Activated CD8-positive, alpha-beta memory T cell treated with anti-CD3 and anti-CD28 coated beads for 1 hour (primary cell): ENCODE data around the gene NDUFV1.
"Not testable (repeated sequence)": the region's sequence is repeated elsewhere in the genome, so short reads cannot be mapped to it uniquely, and the experiment has no call there.

ENCODE experiments used
- DNase-seq, 2 donors: peaks; one replicate each; pipeline ENCODE4 v3.0.0-alpha.2; 2020; ENCODE audit warnings: low read depth in 1 of 2; ENCODE audit errors: extremely low read depth in 1 of 2

Gene NDUFV1

DNA sequence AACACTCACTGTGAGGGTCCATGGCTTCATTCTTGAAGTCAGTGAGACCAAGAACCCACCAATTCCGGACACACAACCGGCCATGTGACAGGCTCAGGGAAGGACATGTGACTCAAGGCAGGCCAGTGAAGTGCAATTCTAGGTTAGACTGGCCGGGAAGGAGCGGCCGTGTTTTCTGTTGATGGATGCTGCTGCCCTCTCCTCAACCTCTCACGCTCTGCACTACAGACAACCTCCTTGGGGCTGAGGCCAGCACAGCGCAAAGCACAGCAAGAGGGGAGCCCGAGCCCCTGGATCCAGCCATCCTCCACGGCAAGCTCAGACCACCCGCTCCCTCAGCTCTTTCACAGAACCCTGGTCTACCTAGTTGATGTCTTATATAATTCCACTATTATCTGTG is 20.2 kb downstream of the NDUFV1 start:
- DNase-seq: no peak

DNA sequence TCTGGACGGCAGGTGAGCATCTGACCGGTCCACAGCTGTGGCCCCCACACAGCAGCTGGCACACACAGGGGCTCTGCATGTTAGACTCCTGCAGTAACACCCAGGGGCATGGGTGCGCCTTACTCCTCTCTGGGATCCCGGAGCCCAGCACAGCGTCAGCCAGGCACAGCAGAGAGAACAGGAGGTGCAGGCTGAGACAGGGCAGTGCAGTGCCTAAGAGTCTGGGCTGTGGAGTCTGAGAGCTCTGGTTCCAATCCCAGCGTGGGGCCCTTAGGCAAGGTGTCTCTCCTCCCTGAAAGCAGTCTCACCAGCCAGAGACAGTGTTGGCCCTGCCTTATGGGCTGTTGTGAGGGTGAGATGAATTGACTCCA is 20.7 kb downstream of the NDUFV1 start:
- DNase-seq: no peak

DNA sequence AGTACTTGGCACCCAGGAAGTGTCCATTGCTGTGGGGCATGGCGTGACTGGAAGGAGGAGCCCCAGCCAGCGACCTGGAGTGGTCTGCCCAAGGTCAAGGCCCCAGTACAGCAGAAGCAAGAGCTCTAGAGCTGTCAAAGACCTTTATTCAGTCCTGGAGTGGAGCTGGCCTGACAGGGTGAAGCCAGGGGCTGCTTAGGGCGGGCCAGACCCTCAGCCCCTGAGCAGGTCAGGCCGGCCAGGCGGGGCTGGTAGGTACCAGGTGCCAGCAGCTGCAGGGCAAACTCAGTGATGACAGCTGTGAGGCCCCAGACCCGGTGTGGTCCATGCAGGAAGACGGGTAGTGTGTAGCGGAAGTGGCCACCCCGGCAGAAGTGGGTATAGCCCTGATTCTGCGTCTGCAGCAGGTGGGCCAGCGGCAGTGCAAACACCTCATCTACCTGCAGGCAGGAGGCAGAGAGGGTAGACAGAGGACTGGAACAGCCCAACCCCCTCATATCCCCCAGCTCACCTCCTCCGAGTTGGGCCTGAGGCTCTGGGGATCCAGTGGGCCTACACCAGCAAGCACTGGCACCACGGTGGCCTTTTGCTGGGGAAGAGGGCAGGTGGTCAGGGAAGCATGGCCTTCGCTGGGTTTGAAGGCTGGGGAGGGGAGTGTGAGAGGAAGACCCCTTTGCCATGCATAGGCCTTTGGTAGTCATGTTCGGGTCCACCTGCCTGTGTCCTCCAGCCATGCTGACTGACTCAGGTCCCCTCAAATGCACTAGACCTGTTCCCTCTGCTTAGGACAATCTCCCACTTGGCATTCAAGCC is 21.3 kb downstream of the NDUFV1 start:
- DNase-seq: no peak

DNA sequence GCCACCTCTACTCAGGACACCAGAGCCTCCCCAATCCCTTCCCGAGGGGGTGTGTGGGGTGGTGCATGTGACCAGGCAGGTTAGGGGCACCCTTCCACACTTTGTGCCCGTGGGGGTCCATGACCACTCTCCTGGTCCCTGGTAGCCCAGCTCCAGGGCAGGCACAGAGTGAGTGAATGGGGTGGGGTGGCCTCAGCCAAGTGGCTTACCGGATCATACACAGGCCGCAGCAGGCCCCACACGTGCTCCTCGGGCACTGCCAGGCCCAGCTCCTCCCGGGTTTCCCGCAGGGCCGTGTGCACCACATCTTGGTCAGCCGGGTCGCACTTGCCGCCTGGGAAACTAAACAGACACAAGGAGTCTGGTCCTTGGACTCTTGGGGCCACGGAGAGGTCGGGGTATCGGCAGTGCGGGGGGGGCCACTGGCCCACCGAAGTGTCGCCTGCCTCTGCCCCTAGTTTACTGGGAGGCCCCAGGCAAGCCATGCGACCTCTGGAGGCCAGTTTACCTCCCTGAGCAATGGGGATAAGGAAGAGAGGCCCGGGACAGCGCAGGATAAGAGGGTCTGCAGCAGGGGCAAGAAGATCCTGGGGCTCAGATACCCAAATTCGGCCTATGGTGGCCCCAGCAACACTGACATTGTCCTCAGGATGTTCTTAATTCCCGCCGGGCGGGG is 22.1 kb downstream of the NDUFV1 start:
- no peak for DNase-seq

DNA sequence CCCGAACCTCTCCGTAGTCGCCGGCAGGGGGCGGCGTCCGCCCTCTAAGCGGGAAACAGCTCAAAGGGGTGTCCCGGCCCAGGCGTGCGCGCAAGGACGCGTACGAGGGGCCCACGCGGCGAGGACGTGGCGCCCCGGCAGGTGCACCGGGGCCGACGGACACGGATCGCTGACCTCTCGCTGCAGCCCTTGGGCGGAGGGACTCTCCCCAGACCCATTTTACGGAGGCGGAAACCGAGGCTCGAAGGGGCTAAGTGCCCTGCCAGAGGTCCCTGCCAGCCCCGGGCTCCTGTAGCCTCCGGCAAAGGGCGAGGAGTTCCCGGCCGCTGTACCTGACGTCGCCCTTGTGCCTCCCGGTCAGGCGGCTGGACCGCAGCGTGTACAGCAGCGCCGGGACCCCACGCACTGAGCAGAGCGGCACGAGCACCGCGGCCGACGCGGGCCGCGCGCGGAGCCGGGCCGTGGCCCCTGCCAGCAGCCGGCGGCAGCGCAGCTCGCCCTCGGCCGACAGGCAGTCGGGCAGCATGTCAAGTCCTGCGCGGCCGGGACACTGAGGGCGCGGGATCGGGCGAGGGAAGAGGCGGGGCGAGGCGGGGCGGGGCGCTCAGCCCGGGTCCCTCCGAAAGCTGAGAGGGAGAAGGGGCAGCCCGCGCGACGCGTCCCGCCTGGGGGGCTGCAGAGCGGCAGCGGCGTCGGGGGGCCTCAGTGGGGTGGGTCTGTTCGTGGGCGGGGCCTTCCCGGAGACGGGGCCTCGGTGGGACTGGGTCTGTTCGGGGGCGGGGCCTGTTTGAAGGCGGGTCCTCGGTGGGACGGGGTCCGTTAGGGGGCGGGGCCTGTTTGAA is 22.9 kb downstream of the NDUFV1 start, which contains the start of gene NUDT8:
Gene NUDT8 (minus strand): TSS at position 552 of the 842 bp plus-strand sequence. CDS start 26 bp downstream, at position 526.
- peak; percentile 65 to 79 for DNase-seq

DNA sequence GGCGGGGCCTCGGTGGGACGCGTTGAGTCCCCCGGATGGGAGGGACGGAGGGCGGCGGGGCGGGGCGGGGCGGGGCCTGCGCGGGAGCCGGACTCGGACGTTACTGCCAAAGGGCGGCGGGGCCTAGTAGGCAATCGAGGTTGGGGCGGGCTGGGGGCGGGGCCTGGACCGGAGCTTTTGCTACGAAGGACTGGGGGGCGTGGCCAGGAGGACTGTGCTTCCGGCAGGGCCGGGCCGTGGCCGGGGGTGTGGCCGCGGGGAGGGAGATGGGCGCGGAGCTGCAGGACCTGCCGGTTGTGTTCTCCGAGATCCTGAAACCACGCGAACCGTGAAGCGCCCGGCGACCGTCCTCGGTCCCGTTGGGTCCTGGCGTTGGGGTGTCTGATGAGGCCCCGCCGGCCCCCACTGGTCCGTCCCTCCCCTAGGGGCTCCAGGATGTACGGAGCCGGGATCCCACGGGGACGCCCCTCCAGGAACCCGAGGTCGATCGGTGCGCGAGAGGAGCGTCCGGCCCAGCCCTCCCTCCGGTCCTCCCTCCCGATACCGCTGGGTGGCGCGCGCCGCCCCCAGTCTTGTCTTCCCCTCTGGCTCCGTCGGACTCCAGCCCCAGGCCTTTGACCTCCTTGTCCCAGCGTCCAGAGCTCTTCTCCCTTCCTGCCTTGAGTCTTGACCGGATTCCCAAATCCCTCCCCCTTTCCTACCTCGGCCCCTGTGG is 23.6 kb downstream of the NDUFV1 start:
- DNase-seq: peak; percentile 84 to 95

DNA sequence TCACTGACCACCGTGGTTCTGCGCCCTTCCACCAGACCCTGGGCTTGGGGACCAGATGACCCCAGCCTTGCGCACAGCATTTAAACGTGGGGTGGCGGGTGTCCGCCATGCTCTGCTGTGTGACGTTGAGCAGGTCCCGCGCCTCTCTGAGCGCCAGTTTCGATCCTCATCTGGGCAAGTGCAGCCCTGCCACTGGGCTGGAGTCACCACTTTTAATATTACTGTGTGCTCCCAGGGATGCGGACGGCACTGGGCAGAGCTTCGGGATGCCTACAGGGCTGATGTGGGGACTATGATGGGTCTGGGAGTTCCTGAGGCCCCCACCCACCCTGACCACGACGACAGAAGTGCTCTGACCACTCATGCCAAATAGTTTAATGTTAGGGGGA is 24.2 kb downstream of the NDUFV1 start:
- no peak for DNase-seq

DNA sequence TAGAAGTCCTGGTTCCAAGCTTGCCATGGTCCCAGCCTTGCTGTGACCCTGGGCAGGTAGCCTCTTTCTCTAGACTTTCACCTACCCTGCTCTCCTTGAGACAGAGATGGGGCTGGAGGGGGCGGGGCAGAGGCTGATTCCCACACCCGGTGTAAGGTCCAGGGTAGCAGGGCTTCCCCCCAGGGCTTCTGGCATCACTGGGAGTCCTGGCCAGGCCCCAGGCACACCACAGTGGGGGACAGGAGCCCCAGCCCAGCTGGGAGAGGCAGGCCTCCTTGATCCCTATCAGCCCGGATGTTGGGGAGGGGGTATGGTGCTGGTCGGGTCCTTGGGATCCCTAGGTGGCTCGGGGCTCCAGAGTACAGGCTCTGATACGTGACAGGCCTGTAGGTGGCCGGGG is 24.7 kb downstream of the NDUFV1 start:
- no peak for DNase-seq

DNA sequence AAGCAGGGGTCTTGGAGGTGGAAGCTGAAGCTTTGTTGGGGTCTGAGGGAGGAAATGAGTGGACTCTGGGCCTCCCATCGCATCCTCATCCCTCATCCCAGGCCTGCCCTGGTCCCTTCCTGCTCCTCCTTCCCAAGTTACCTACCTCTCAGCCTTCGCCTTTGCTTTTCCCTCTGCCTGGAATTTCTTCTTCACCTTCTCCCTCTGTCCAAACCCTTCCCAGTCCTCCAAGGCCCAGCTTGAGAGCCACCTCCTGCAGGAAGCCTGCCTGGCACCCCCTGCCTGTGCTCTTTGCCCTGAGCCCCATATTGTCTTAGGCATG is 25.1 kb downstream of the NDUFV1 start:
- DNase-seq: no peak

DNA sequence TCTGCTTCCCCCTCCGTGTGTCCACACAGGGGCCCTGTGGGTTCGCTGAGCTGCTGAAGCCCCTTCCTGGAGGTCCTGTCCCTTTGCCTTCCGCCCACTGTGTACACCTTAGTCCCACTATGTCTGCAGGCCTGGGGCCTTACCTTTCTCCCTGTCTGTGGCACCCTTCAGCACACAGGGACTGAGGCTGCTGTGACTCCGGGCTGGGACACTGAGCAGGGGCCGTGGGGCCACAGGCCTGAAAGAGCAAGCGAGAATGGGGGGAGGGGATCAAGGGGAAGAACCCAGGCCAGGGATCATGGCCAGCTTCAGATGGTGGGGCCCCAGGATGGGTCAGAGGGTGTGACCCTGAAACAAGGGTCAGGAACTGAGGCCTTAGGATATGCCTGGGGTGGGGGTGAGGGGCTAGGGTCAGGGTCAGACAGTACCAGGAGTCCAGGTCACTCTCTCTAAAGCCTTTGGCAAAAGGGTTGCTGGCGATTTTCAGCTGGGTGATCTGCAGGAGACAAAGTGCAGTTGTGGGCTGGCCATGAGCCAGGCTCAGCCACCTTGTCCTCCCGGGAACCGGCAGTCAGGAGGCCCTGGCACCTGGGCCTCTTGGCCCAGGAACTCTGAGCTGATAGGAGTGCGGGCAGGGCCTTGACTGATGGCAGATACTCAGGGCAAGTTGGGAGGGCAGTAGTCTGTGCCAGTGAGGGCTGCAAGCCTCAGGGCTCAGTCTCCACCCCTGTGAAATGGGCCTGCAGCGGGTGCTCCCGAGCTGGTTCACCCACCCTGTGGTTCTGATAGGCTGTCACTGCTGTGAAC is 25.6 kb downstream of the NDUFV1 start:
- no peak for DNase-seq

DNA sequence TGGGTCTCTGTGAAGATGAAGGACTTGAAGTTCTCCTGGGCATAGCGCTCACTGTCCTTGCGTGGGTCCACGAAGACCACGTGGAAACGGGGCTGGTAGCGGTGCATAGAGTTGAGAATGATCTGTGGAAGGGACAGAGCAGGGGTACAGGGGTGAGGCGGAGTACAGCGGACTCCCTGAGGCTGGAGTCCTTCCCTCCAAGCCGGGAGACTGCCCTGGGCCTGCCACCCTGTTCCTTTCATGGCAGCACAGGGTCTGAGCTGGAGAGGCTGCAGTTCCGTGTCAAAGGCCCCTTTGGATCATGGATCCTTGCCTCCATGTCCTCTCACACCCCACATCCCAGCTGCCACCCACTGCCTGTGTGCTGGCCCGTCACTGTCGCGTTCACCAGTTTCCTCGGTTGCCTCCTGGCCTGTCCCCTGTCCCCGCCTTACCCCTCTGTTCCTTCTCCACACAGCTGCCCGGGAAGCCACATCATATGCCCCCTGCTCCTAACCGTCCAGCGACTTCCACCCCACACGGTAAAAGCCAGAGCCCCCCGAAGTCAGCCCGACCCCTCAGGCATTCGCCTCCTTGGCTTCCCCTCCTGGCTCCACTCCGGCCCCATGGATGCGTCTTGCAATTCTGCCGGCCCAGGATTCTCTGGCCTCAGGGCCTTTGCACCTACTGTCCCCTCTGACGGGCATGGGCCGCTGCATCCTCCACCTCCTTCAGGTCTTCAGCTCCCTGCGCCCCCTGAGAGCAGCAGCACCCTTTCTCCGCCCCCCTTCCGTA is 26.4 kb downstream of the NDUFV1 start:
- no peak for DNase-seq

DNA sequence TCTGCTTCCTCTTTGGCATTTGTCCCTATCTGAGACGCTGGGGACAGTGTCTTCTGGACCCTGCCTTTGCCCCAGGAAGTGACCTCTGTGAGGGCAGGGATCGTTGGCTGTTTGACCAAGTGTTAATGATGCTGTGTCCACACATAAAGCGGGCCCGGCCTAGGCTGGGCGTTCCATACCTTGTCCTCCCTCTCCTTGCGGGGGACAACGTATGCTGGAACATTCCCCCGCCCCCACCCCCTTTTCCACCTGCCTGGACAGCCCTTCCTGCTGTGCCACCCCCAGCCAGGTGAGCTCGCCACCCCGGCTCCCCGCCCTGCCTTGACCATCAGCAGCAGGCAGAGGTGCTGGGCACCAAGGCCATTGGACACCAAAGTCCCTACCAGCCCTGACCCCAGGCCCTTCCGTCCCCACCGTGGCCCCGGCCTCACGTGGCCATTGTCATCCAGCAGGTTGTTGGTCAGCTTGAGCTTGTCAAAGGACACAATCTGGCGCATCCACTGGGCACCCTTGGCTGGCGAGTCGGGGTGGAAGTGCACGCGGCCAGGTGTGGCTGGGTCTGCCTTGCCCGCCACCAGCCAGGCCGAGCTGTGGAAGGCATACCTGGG is 27.1 kb downstream of the NDUFV1 start:
- DNase-seq: no peak

DNA sequence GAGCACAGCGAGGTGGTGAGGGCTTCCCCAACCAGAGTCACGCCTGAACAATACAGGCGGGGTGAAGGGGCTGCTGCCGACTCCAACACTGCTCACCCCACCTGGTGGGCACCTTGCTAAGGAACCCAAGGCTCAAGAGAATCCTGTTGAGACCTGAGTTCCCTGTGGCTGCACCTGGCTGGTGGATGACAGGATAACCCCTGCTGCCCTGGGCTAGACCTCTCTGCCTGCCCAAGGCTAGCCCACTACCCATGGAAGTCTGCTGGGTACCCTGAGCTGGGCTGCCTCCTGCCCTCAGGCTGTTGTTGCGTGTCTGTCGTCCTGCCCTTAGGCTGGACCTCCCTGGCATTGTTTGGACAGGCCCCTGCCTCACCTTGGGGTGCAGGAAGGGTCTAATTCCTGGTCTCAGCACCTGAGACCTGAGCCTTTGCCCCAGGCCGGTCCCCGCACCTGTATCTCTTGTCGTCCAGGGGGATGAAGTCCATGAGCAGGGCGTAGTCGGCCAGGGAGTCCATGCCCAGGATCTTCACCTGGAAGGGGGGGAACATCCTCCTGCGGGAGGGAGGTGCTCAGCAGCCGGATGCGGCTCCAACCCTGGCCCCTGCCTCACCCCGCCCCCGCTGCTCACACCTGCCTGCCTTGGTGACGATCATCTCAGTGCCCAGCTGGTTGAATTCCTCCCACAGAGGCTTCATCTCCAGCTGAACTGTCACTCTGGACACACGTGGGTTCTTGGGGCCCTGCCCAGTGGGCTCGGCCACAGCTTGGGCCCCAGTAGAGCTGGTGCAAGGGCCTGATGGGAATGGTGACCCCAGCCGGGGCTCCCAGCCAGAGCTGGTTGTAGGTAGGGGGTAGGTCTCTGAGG is 27.9 kb downstream of the NDUFV1 start:
- no peak for DNase-seq

DNA sequence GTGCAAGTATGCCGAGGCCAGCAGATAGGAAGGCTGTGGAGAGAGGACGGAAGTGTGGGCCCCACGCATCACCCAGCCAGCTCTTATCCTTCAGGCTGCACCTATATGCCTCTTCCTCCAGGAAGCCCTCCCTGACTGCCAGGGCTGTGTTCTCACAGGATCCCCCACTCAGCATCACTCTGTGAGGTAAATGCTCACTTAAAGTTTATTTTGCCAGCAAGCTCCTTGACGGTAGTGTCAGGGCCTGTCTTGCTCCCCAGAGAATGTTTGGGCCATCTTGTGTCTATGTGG is 28.4 kb downstream of the NDUFV1 start:
- DNase-seq: no peak

DNA sequence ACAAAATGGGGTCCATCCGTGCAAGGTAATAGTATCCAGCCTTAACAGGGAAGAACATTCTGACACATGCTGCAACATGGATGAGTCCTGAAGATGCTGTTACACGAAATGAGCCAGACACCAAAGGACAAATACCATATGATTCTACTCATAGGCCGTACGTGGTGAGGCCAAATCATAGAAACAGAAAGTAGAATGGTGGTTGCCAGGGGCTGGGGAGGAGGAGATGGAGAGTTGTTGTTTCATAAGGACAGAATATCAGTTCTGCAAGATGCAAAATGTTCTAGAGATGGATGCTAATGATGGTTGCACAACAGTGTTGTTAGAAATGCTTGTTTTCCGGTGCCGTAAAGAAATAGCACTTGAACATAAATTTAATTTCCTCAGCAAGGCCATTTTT is 30.2 kb downstream of the NDUFV1 start:
- no peak for DNase-seq

DNA sequence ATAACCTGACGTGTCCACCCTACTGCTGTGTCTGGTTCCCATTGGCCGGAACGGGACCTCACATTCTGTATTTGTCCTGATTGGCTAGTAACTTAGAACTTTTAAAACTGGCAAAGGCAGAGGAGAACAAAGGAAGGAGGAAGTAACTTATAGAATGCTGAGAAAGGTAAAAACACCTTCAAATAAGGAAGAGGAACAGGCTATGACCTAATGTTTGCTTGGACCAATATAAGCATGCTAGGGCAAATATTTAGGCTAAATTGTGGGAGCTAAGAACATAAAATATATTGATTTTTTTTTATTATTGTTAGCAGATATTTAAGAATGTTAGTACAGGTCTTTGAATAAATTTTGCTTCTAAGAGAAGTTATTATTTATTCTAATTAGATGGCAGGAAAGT is 30.7 kb downstream of the NDUFV1 start:
- not testable (repeated sequence) for DNase-seq

DNA sequence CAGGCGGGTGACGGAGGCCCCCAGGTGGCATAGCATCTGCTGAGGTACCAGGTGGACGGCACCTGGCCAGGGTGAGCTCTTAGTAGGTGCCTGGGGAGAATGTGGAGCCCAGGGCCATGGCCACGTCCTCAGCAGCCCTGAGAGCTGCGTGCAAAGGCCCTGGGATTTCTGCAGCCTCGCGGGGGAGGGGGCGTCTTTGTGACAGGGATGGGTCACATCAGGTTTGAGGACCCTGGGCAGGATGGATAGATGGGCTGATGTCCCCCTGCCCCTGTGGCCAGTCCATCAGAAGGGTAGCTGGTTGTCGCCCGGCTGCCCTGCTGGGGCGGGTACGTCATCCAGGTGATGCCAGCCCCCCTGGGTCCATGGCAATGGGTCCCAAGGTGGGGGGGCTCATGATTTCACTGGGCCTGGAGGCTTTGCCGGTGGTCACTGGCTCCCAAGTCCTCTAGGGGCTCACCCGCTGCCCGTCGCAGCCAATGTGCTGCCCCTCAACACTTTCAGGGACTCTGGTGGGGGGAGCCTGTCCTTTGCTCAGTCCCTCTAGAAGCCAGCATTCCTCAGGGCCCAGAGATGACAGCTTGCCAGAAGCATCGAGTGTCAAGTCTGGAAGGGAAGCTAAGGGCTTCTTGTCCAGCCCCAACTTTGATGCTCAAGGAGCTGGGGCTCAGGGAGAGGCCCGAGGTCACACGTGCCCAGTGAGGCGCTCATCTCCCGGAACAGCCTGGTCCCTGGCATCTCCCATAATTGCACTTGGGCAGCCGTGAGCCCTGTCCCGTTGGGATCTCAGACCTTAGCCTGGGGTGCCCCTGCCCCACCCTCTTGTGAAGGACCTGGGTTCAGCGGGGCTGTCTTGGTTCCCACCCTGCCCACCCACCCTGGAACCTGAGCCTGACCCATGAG is 32.0 kb downstream of the NDUFV1 start:
- DNase-seq: no peak
